Ascending aorta (tissue), 2 donors: ENCODE measurements around the gene RNF5. TPM values are rescaled to one million over a fixed set of nuclear protein-coding genes. Genes with fewer than 3 reads are reported as not detected.

Source experiments
- DNase-seq, 2 donors: peaks; one replicate each; pipeline ENCODE4 v3.0.0-alpha.2; 2019; ENCODE audit warnings: low spot score in 2 of 2
- H3K27ac ChIP-seq, 2 donors: fragments of 200-600 bp; sonication (generic); one replicate each; pipeline ENCODE4 v1.5.1; 2016 to 2017; ENCODE audit warnings: mild to moderate bottlenecking in 1 of 2
- H3K27me3 ChIP-seq: fragments of 200-600 bp; sonication (generic); one replicate; pipeline ENCODE4 v1.5.1; 2017
- H3K36me3 ChIP-seq, 2 donors: fragments of 200-600 bp; sonication (generic); one replicate each; pipeline ENCODE4 v1.5.1; 2016
- H3K4me1 ChIP-seq, 2 donors: fragments of 200-600 bp; sonication (generic); one replicate each; pipeline ENCODE4 v1.5.1; 2016 to 2017; ENCODE audit warnings: mild to moderate bottlenecking in 1 of 2
- H3K4me3 ChIP-seq, 2 donors: fragments of 200-600 bp; sonication (generic); one replicate each; pipeline ENCODE4 v1.5.1; 2016 to 2017; ENCODE audit warnings: mild to moderate bottlenecking in 1 of 2
- H3K9me3 ChIP-seq, 2 donors: fragments of 200-600 bp; sonication (generic); one replicate each; pipeline ENCODE4 v1.5.1; 2016
- CTCF ChIP-seq, 3 experiments: fragments of 200-600 bp in 2 of 3; fragments of 450-650 bp in 1 of 3; sonication (generic) in 2 of 3; IDR thresholded peaks; one replicate each; pipeline ENCODE4 v1.5.1; 2016 to 2019; ENCODE audit warnings: antibody characterized with exemption in 3 of 3, mild to moderate bottlenecking in 1 of 3, moderate library complexity in 1 of 3
- intact Hi-C: fragments of 100-400 bp; cut with DNase I; formaldehyde crosslinking; loops from one replicate; pipeline ENCODE4 v1.15.1; 2023
- total RNA-seq: library from RNA; depleted of rRNA; stranded (reverse); fragments of >200 nt; gene quantifications from one replicate; pipeline ENCODE4 v1.1.0, GENCODE V29; 2016

The RNF5 gene
- total RNA-seq, 1 donor from 2014 or later = 73.0 TPM

GRCh38 chr6:32168807-32169591, 9.2 kb upstream of the RNF5 start:
- Histone ChIP-seq H3K4me1 (no peaks in the 10 kb centered on the region), H3K9me3 (no peaks in the 10 kb centered on the region), H3K36me3 (peaks cover 38 to 59% of the 10 kb centered on the region in 2 donors), H3K27me3 (no peaks in the 10 kb centered on the region), H3K4me3 (no peak overlapping the region), H3K27ac (no peak overlapping the region)
- no peak for DNase-seq
- TF ChIP-seq CTCF (IDR thresholded peaks at IDR 0.05) = no peak
- intact Hi-C loops = no loop called here

- H3K27me3 ChIP-seq = no peaks in the 10 kb centered on the region
- no peak overlapping the region for H3K4me3 ChIP-seq
- no peak overlapping the region for H3K27ac ChIP-seq
- H3K9me3 ChIP-seq = no peaks in the 10 kb centered on the region
- intact Hi-C loops = loop anchor here (10.0 kb wide), 2 partner anchors 195 to 505 kb away; partner anchors contain the start of genes C6orf47, CSNK2B, DXO and GPANK1
- DNase-seq = no peak
- H3K4me1 ChIP-seq = peaks cover 3 to 8% of the 10 kb centered on the region in 2 donors
- peaks cover 33 to 53% of the 10 kb centered on the region in 2 donors for H3K36me3 ChIP-seq
- TF ChIP-seq CTCF (IDR thresholded peaks at IDR 0.05) = no peak
Measured at GRCh38 chr6:32170294-32170693, 7.9 kb upstream of the RNF5 start.

- H3K9me3 ChIP-seq = no peaks in the 10 kb centered on the region
- no peak for TF ChIP-seq CTCF (IDR thresholded peaks at IDR 0.05)
- H3K27me3 ChIP-seq = no peaks in the 10 kb centered on the region
- no peak for DNase-seq
- no peak overlapping the region for H3K27ac ChIP-seq
- H3K36me3 ChIP-seq = peaks cover 31 to 47% of the 10 kb centered on the region in 2 donors
- H3K4me1 ChIP-seq = peaks cover 6 to 10% of the 10 kb centered on the region in 2 donors
- no peak overlapping the region for H3K4me3 ChIP-seq
- intact Hi-C loops = loop anchor here (10.0 kb wide), 2 partner anchors 196 to 506 kb away; partner anchors contain the start of genes C6orf47, CSNK2B, DXO and GPANK1
Measured at GRCh38 chr6:32171234-32171633, 7.0 kb upstream of the RNF5 start.

- Histone ChIP-seq H3K4me3 (no peak overlapping the region), H3K36me3 (peaks cover 11 to 29% of the 10 kb centered on the region in 2 donors), H3K4me1 (peaks cover 6 to 16% of the 10 kb centered on the region in 2 donors), H3K9me3 (no peaks in the 10 kb centered on the region), H3K27me3 (no peaks in the 10 kb centered on the region), H3K27ac (no peak overlapping the region)
- no peak for DNase-seq
- TF ChIP-seq CTCF (IDR thresholded peaks at IDR 0.05) = no peak
- intact Hi-C loops = loop anchor here (10.0 kb wide), 2 partner anchors 198 to 508 kb away; partner anchors contain the start of genes C6orf47, CSNK2B, DXO and GPANK1
Measured at GRCh38 chr6:32173051-32173727, 5.0 kb upstream of the RNF5 start.

- peaks cover 9 to 24% of the 10 kb centered on the region in 2 donors for H3K4me1 ChIP-seq
Measured at GRCh38 chr6:32174416-32174815, 3.8 kb upstream of the RNF5 start.

More at GRCh38 chr6:32174416-32174815, 3.8 kb upstream of the RNF5 start:
- Histone ChIP-seq H3K27me3 (no peaks in the 10 kb centered on the region), H3K36me3 (peaks cover 6 to 18% of the 10 kb centered on the region in 2 donors), H3K9me3 (no peaks in the 10 kb centered on the region), H3K27ac (no peak overlapping the region), H3K4me3 (no peak overlapping the region)
- TF ChIP-seq CTCF (IDR thresholded peaks at IDR 0.05) = no peak
- no peak for DNase-seq
- intact Hi-C loops = loop anchor here (10.0 kb wide), 2 partner anchors 200 to 510 kb away; partner anchors contain the start of genes C6orf47, CSNK2B, DXO and GPANK1
